ENCODE data around the gene HDAC11.
"Not testable (repeated sequence)": the region's sequence is repeated elsewhere in the genome, so short reads cannot be mapped to it uniquely, and the experiment has no call there.

The HDAC11 gene

GRCh38 chr3:13466781-13467180, 13.3 kb upstream of the HDAC11 start:
- DNase-seq (ENCODE audit: insufficient read length, low spot score) (no peak), FAIRE-seq (no peak)

- FAIRE-seq: peak; percentile 28
These were observed 9.1 kb upstream of the HDAC11 start for GRCh38 chr3:13470894-13471574.

GRCh38 chr3:13472286-13472685, 7.8 kb upstream of the HDAC11 start:
- DNase-seq (ENCODE audit: insufficient read length, low spot score) (no peak), FAIRE-seq (no peak)

More at GRCh38 chr3:13470894-13471574, 9.1 kb upstream of the HDAC11 start:
- DNase-seq (ENCODE audit: insufficient read length, low spot score): no peak

GRCh38 chr3:13473020-13473419, 7.1 kb upstream of the HDAC11 start:
- DNase-seq (ENCODE audit: insufficient read length, low spot score) (no peak), FAIRE-seq (no peak)

- FAIRE-seq (no peak), DNase-seq (ENCODE audit: insufficient read length, low spot score) (no peak)
These were observed 6.1 kb upstream of the HDAC11 start for GRCh38 chr3:13474021-13474420.

GRCh38 chr3:13474776-13475303, 5.3 kb upstream of the HDAC11 start:
- FAIRE-seq: no peak
- DNase-seq (ENCODE audit: insufficient read length, low spot score): no peak

- DNase-seq (ENCODE audit: insufficient read length, low spot score): no peak
- no peak for FAIRE-seq
These were observed 4.1 kb upstream of the HDAC11 start for GRCh38 chr3:13475871-13476590.

- DNase-seq (ENCODE audit: insufficient read length, low spot score) (no peak), FAIRE-seq (no peak)
These were observed 2.2 kb upstream of the HDAC11 start for GRCh38 chr3:13477943-13478342.

- no peak for FAIRE-seq
- no peak for DNase-seq (ENCODE audit: insufficient read length, low spot score)
These were observed 849 bp upstream of the HDAC11 start for GRCh38 chr3:13479332-13479581.

GRCh38 chr3:13480340-13481318, 523 bp downstream of the HDAC11 start:
- no peak for FAIRE-seq
- peak; percentile 41 for DNase-seq (ENCODE audit: insufficient read length, low spot score)

GRCh38 chr3:13482106-13482690, 2.1 kb downstream of the HDAC11 start:
- DNase-seq (ENCODE audit: insufficient read length, low spot score) (no peak), FAIRE-seq (no peak)

- no peak for FAIRE-seq
- no peak for DNase-seq (ENCODE audit: insufficient read length, low spot score)
These were observed 3.2 kb downstream of the HDAC11 start for GRCh38 chr3:13483286-13483685.

GRCh38 chr3:13483988-13484695, 4.0 kb downstream of the HDAC11 start:
- FAIRE-seq: no peak
- DNase-seq (ENCODE audit: insufficient read length, low spot score): no peak

GRCh38 chr3:13484851-13485590, 4.9 kb downstream of the HDAC11 start:
- FAIRE-seq: no peak
- DNase-seq (ENCODE audit: insufficient read length, low spot score): peak; percentile 79

GRCh38 chr3:13485630-13486562, 5.8 kb downstream of the HDAC11 start:
- DNase-seq (ENCODE audit: insufficient read length, low spot score); FAIRE-seq: not testable (repeated sequence)

GRCh38 chr3:13487403-13487802, 7.3 kb downstream of the HDAC11 start:
- no peak for FAIRE-seq
- DNase-seq (ENCODE audit: insufficient read length, low spot score): no peak

GRCh38 chr3:13491206-13491974, 11.3 kb downstream of the HDAC11 start:
- FAIRE-seq (no peak), DNase-seq (ENCODE audit: insufficient read length, low spot score) (no peak)

GRCh38 chr3:13492048-13492447, 11.9 kb downstream of the HDAC11 start:
- DNase-seq (ENCODE audit: insufficient read length, low spot score) (no peak), FAIRE-seq (no peak)
